GM21526 (cell line): ENCODE results near the gene ATXN7L1.

Experiments used
- ATAC-seq: cut with Tn5 transposase; IDR thresholded peaks from one replicate; pipeline ENCODE4 v1.9.1; 2021; ENCODE audit warnings: moderate library complexity; ENCODE audit not compliant: unreplicated experiment, low FRiP score

Gene ATXN7L1

DNA sequence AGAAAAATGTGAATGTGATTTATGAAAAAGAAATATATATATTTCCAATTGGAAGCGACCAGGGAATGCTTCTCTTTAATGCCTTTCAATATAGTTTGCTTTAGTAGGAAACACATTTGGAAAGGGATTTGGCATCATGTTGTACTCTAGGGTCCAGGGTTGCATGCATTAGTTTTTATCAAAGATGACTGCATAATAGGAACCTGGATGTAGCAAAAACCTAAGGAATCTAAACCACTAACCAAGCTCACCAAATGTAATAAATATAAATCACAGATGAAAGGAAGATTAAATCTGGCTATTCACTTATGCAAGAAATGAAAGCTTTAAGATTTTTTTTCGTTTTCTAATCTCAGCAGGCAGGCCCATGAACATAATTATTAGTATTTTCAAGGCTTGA, 120.0 kb downstream of the ATXN7L1 start:
- ATAC-seq, result no peak

DNA sequence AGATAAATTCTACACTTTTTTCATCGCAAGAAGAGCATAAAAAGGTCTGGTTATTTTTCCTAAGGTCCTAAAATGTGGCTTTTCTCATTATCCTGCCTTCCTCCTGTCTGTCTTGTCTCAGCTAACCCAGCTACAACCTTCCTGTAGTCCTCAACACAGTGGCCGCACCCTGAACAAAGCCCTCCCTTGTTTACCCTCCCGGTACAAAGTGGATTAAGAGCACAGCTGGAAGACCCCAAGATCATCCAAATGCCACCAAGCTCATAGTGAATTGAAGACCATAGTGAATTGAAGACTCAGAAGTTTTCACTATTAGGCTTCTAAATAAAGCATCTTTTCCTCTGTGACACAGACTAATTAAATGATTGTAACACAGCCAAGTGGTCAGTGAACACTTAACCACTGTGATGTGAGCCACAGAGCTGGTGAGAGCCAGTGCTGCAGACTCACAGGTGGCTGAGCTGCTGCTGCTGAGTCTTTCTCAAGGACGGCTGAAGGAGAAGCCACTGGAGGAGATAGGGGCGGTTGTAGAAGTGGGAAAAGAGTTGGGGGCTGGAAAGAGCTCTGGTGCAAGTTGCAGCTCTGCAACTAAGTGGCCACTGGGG, 123.6 kb downstream of the ATXN7L1 start:
- ATAC-seq, result no peak

DNA sequence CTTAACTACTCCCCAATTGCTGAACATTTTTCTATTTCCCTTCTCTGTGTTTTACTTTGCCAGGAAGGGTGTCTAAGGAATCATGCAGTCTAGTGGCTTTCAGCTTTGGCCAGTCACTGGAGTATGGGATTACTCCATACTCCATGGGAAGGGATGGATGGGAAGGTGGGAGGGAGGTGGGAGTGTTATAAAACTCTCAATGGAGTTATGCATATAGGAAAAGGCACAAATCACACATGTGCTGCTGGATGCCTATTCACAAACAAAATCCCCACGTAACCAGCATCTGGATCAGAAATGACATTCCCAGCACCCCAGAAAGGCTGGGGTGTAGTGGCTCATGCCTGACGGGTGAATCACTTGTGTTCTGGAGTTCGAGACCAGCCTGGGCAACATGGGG, 125.3 kb downstream of the ATXN7L1 start:
- ATAC-seq, result no peak

DNA sequence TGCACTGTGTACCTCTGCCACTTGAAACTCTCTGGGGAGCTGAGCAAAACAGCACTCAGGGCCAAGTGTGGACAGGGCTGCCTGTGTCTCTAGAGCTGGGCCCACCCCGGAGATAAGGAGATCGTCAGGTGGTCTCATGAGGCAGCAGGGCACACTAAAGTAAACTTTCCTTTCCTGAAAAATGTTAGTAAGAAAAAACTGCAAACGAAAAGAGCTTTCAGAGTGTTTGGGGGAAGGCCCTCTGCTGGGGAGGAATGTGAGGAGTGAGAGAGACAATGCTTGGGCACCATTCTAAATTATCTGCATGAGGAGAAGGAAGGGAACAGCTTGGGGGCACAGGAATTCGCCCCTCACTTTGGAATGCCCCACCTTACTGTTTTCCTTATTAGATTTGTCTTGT, 127.7 kb downstream of the ATXN7L1 start:
- ATAC-seq, result no peak

DNA sequence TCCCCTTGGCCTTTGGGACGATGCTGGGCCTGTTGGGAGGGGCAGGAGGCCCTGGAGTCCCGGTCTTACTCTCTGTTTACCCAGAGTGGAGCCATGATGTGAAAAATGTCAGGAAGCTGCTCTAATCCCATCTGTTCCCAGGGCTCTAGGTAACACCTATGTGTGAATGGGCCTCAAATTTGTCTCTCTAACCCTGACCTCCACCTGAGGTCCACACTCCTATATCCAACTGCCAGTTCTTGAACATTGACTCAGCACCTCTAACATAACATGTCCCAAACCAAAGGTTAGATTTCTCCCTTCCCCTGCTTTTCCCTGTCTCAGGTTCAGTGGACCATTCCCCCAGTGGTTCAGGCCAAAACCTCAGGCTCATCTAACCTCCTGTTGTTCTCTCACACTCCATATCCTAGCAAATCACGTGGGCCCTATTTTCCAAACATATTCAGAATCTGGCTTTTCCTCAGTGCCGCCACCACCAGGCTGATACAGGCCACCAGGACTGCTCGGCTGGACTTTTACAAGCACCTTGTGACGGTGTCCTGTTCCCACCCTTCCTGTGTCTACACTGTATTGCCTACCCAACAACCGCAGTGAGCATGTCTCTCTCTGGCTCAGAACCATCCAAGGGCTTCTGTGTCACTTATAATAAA, 130.6 kb downstream of the ATXN7L1 start:
- ATAC-seq, result no peak

DNA sequence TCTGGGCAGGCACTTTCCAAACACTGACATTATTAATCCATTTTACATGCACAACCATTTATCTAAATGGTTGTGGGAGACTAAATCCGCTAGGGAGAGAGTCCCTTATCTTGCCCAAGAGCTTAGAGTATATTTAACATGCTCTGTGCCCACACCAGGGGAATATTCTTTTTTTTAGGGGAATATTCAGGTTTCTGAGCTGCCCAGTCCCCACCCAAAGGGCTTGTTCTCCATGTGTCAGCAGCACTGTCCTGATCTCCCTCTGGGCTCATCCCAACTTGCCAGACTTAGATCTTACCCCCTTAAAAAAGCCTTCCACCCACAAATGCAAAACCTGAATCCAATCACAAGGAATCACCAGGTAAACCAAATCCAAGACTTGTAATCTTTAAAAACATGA, 132.1 kb downstream of the ATXN7L1 start:
- no peak for ATAC-seq

DNA sequence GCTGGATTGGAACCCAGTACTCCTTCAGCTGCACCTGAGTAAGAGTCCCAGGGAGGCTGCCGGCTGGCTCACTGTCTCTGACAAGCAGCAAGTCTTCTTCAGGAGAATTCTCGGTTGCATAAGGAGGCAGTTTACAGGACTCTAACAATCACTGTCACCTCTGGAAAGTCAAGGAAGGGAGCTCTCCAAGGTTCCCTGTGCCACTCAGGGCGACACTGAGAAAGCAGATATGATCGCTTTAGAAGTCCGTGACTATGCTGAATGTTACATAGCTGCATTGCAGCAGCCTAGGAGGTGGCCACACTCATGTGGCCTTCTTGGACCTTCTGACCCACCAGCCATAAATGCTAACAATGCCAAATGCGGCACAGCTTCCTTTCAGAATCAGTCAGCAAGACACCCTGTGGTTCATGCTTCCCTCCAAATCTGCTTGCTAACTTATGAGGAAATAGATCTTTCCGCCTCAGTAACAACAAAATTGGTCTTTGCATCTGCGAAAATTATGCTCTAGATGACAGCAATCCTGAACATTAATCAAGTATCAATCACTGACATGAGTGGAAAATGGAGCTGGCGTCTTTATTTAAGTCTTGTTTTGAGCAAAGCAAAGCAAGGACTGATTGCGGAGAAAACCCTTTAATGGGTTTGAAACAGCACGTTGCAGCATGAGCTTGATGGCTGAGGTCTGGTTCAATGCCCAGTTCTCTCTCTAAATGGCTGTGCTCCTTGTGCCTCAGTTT, 132.9 kb downstream of the ATXN7L1 start:
- no peak for ATAC-seq

DNA sequence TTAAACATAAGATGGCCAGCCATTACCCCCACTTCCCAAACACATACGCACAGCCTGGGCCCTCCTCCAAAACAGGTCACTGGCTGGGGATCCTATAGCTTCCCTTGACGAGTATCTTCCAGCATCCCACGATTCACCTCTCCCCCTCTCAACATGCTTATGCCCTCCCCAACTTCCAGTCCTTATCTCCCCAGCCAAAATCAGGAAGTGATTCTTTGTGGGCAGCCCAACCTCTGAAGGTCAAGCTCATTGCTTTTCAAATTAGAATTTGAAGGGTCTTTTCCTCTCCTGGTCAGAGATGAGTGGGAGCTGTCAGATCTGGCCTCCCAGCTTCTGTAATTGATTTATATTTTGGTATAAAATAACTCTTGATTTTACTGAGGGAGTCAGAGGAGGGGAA, 133.6 kb downstream of the ATXN7L1 start:
- ATAC-seq, result no peak

DNA sequence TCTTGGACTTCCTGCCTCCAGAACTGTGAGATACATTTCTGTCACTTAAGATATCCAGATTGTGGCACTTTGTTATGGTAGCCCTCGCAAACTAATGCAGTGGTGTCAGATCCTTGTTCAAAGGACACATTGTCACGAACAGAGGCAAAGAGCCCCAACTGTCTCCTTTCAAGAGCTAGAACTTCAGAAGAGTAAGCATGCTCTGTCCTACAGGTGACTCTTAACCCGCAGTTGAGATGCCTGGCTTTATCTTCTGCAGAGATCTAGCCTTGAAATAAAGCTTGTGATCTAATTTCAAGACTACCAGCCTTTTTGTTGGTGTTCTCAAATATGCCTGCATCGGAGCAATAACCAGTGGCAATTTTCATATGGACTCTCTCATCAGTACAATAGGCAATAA, 134.4 kb downstream of the ATXN7L1 start:
- no peak for ATAC-seq

DNA sequence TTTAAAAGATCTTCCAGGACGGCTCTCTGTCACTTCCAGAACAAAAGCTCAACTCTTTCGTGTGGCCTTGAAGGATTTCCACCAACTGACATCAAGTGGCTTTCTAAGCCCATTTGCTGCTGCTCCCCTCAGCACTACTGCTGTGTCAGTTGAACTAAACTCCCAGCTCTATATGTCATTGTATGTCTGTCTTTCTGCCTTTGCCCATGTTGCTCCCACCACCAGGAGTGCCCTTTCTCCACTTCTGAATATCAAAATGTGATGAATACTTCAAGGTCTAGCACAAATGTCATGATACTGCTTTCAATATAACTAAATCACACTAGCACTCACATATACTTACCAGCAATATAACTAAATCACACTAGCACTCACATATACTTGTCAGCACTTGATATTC, 138.3 kb downstream of the ATXN7L1 start:
- no peak for ATAC-seq

DNA sequence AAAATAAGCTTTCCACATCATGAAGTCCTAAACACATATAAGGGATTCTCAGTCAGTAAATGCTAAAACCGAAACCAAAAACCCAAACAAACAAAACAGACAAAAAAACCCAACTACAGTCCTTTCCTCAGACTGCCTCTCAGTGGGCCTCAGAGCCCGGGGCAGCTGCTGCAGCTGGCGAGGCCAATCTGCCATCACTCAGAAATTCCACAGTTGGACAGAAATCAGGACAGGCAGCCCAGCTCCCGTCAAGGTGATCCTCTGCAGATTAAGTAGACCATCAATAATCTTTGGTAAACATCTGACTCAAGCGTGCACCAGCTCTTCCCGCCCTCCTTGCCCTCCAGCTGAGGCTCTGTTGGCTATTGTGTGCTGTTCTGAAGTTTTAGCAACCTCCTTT, 142.2 kb downstream of the ATXN7L1 start:
- no peak for ATAC-seq

DNA sequence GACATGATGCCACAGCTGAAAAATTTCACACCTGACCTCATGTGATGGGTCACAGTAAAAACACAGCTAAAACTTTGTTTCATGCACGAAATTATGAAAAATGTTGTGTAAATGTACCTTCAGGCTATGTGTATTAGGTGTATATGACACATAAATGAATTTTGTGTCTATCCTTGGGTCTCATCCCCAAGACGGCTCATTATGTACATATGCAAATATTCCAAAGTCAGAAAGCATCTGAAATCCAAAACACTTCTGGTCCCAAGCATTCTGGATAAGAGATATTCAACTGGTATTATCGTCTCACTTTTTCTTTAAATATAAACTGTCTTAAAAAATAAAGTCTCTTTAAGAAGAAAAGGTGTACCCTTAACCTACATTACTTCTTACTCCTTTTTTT, 145.4 kb downstream of the ATXN7L1 start:
- ATAC-seq, result no peak

DNA sequence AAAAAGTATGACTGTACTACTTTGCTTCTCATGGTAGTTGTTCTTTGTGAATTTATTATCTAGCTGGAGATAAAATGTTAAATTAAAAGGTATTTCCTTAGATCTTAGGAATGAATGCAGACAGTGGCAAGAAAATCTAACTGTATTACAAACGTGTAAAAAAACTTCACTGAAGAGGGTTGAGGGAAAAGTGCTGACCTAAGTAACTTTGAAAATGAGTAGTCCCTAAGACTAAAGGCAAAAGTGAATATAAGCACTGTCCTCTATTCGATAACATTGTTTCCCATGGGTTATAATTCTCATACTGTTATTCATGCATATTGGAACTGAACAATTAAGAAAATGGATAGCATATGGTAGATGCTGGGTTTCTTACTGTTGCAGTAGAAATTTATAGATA, 148.4 kb downstream of the ATXN7L1 start:
- ATAC-seq, result no peak

DNA sequence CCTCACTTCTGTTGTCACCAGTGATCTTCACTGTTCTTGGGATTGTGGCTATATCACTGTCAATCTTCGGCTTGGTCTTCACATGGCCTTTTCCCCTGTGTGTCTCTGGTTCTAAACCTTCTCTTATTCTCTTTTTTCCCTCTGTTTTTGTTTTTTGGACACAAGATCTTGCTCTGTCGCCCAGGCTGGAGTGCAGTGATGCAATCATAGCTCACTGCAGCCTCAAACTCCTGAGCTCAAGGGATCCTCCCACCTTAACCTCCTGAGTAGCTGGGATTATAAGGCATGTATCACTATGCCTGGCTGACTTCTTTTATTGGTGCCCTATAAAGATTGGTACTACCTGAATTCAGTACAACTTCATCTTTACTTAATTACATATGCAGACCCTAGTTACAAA, 151.7 kb downstream of the ATXN7L1 start:
- ATAC-seq, result no peak

DNA sequence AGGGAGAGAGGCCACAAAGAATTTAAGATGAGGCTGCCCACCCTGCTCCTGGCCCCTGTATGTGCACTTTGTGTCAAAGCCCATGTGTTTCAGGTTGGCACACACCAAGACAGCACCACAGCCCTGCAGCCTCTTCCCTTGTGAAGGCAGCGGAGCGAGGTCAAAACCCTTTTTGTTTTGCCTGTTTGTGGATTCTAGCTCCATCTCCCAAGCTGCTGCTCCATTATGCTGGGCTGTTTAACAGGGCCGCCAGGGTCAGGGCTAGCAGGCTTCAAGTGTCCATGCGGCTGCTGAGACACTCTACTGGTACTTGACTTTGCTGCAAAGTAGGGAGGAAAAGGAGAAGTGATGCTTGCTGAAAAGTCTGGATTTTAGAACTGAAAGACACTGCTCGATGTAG, 152.8 kb downstream of the ATXN7L1 start:
- no peak for ATAC-seq

DNA sequence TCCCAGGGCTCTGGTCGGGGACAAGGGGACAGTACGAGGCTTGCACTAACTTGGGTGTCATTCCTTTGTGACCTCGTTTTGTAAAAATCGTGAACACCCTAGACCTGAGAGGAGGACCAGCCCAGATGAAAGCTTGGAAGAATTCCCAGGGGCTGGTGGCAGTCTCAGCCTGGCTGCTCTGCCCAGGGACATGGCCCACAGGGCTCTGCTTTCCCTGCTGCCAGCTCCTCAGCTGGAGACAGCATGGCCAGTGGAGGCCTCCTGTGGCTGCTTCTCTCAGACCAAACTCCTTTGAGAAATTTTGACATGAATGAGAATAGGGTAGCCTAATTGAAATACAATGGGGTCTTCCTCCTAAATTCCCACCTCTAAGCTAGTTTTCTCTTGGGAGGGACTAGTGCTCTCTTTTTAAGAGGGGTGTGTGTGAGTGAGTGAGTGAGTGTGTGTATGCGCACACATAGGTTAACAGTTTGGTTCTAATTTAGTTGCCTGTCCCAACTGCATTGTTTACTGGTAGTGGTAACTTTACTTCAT, 154.8 kb downstream of the ATXN7L1 start:
- no peak for ATAC-seq

DNA sequence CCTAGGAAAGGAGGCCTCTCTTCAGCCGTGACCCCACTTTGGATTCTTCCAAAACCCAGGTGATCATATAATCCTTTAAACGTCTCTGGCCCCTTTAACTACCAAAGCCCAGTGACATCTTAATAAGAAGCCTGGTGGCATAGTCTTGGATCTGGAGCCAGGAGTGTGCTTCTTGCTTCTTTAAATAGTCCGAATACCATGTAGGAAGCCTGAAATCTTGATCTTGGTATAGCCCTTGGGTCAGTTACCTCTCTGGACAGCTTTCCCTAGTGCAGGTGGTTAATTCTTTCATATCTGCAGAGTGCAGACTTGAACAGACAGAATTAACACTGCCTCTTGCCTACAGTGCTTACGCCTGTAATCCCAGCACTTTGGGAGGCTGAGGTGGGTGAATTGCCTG, 156.5 kb downstream of the ATXN7L1 start:
- no peak for ATAC-seq

DNA sequence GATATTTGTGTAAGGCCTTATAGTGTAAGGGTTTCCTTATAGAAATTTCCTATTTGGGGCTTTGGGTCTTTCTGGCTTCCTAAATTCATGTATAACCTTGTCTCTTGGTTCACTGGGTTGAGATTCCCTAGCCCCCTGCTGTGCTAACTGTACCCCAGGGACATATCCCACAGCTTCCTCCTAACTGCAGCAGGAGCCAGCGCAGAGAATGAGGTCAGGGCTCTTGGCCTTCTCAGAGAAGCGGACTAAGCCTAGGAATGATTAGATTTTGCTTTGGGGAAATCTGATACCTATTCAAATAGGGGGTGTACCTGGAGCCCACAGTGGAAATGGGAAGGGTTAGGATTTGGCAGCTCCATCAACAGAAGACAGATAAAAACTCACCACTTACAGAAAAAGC, 157.0 kb downstream of the ATXN7L1 start:
- no peak for ATAC-seq

DNA sequence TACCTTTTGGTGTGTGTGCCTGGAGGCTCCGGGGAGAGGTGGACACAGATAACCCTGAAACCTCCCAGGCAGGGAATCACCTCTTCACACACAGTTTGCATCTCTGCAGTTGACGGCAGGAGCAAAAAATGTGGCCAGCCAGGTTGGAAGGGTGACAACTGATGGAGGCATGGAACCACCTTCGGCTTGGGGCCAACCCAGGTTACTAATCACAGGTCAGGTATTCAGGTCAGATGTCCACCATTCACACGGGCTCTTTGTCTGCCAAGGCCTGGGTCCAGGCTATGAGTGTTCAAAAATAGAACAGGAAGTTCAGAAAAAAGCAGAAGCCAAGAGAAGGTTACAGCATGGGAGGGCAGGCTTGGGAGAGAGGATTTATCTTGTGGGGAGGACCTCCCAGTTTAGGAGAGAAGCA, 157.9 kb downstream of the ATXN7L1 start:
- no peak for ATAC-seq

DNA sequence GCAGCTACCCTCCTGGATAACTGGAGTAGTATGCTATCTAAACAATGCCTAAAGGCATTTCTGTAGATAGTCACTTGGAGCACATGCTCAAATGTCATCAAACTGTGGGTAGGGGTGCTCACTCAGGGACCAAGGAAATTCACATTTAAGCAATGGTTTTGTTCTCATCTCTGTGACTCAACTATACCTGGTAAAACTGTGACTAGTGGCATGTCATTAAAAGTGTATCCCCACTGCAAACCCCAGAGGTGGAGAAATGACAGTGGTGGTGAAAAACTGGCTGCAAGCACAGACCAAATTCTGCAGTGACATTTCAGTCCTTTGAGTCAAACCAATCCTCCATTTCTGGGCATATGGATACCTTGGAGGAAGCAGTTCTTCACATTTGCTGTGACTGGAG, 160.9 kb downstream of the ATXN7L1 start:
- no peak for ATAC-seq

DNA sequence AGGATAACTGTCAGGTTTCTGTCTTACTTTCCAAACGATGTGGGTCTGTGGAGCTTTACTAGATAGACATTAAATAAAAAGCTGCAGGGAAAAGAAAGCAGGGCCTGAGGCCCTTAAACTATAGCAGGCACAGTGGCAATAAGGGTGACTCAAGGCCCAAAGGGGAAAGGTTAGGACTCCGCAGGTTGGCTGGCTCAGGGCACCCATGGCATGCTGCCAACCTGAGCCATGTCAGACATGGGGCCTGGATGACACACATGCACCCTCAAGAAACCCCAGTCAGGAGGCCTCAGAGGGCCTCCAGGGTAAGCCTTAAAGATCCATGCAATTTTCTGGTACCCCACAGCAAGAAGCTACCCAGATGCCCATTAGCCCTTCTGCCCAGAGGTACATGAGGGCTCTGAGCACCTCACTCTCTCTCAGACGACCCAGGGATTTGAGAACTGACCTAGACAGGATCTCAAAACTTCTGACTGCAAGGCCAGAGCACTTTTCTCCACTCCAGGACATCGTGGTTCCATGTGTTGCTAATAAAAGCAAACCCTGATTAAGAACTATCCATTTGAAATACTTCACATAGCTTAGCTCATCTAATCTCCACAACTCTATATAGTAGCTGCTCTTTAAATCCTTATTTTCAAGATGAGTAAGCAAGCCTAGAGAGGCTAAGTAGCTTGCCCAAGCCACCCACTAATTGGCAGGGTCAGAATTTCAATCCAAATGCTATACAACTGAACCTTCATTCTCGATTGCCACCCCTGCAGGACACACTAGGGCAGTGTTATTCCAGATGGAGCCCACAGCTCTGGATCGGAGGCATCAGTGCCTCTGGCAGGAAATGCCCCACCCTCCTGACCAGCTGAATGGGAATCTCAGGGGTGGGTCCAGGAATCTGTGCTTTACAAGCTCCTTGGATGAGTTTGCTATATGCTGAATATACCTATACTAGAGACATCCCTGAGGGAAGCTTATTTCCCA, 162.6 kb downstream of the ATXN7L1 start:
- ATAC-seq, result no peak
